ENCODE results near the gene HIP1.
"Not testable (repeated sequence)": the region's sequence is repeated elsewhere in the genome, so short reads cannot be mapped to it uniquely, and the experiment has no call there.

Gene HIP1

GRCh38 chr7:75608451-75609122, 130.2 kb downstream of the HIP1 start:
- no peak for DNase-seq

- DNase-seq: no peak
Measured at GRCh38 chr7:75604408-75604807, 134.3 kb downstream of the HIP1 start.

DNA sequence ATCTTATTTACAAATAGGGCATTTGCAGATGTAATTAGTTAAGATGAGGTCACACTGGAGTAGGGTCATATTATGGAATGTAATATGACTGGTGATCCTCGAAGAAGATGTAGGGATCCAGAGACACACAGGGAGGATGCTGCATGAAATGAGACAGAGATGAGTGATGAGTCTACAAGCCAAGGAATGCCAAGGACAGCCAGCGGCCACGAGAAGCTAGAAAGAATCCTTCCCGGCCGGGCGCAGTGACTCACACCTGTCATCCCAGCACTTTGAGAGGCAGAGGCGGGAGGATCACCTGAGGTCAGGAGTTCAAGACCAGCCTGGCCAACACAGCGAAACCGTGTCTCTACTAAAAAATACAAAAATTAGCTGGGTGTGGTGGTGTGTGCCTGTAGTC, 135.9 kb downstream of the HIP1 start:
- not testable (repeated sequence) for DNase-seq

DNA sequence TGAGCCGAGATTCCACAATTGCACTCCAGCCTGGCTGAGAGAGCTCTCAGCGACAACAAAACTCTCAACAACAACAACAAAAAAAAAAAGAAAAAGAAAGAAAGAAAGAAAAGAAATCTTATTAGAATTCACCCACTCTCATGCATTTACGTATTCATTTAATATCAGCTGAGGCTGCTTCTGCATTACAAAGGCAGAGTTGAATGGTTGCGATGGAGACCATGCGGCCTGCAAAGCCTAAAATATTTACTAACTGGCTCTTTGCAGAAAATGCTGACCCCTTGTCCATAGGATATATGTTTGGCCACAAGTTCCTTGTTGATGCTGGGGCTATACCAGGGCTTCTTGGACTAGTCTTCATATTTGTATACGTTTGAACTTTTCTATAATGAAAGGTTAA, 137.2 kb downstream of the HIP1 start:
- no peak for DNase-seq

- DNase-seq: not testable (repeated sequence)
Measured at GRCh38 chr7:75600748-75601147, 138.0 kb downstream of the HIP1 start.

DNA sequence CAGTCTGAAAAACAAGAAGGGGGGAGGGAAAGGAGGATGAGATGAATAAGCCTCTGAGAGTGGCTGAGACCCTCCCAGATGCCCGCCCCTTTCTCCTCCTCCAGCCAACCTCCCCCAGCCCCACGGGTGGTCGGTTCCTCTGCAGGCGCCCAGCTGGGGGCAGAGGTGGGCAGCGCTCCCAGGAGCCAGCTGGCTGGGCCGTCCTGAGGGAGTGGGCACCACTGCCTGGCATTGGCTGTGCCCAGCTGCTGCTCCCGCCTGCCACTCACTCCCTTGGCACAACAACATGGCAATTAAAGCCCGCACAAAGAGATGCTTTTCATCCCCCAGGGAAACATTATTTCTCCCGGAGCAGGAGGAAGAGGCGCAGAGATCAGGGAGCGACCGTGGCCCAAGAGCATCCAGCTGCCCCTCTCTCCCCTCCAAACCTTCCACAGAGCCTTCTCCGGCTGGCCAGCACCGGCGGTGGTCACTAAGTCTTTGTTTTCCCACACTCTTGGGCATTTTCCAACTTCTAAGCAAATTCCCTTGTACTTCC, 139.4 kb downstream of the HIP1 start:
- DNase-seq: no peak

DNA sequence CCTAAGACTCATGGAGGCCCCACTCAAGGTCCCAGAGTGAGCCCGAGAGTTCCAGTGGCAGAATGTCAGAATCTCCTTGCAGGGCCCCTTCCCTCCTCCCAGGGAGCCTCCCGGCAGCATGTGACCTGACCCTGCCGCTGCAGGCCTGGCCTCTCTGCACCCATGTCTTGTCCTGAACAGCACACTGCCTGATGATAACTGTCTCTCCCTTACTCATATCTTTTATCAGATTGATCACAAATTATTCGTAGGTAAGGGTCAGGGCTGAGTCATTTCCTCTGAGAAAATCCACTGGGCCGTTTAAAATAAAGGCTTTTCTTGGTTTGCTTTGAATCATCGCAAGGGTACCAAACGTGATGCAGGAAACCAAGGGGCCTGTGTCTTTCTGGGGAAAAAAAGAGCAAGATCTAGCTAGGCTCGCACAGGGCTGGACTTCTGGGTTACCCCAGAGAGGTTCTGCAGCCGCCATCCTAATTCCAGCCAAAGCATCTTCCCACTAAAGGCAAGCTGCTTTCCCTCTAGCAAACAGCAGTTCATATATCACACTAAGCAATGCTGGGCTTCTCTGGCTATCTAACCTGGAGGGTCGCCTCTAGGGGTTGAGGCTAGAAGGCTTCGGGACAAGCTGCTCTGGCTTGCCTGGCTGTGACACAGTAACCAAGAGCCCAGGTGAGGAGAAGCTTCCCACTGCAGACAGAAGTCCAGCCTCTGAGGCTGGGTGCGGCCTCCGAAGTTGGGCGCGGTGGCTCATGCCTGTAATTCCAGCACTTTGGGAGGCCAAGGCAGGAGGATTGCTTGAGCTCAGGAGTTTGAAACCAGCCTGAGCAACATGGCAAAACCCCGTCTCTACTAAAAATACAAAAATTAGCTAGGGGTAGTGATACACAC, 141.8 kb downstream of the HIP1 start:
- no peak for DNase-seq

DNA sequence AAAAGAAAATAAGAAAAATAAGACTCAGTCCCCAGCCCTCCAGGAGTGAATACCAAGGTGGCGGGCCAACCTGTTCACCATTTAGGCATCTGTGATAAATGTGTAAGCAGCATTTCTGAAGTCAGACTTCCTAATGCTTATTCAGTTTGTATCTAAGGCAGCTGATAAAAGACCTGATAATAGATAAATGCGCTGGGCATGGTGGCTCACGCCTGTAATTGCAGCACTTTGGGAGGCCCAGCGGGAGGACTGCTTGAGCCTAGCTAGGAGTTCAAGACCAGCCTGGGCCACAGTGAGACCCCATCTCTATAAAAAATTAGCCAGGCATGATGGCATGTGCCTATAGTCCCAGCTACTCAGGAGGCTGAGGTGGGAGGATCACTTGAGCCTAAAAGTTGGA, 143.0 kb downstream of the HIP1 start:
- DNase-seq: no peak

DNA sequence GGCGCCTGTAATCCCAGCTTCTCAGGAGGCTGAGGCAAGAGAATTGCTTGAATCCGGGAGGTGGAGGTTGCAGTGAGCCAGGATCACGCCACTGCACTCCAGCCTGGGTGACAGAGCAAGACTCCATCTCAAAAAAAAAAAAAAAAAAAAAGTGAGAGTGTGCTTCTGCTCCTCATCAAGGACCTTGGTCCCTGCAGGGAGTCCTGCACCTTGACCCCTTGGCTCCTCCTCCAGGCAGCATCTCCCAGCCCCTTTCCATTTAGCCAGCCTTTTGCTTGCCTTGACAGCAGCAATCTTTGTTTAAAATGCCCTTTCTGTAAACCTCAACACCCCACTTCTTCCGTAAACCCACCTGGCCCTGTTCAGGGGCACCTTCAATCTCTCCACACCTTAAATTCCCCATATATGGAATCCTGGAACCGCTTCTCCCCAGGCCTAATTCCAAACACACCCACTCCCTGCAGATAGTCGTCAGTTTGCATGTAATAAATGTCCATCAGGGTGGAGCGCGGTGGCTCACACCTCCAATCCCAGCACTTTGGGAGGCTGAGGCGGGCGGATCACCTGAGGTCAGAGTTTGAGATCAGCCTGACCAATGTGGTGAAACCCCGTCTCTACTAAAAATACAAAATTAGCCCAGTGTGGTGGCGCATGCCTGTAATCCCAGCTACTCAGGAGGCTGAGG, 145.1 kb downstream of the HIP1 start:
- DNase-seq: not testable (repeated sequence)

GRCh38 chr7:75591467-75592255, 147.1 kb downstream of the HIP1 start:
- DNase-seq: no peak

DNA sequence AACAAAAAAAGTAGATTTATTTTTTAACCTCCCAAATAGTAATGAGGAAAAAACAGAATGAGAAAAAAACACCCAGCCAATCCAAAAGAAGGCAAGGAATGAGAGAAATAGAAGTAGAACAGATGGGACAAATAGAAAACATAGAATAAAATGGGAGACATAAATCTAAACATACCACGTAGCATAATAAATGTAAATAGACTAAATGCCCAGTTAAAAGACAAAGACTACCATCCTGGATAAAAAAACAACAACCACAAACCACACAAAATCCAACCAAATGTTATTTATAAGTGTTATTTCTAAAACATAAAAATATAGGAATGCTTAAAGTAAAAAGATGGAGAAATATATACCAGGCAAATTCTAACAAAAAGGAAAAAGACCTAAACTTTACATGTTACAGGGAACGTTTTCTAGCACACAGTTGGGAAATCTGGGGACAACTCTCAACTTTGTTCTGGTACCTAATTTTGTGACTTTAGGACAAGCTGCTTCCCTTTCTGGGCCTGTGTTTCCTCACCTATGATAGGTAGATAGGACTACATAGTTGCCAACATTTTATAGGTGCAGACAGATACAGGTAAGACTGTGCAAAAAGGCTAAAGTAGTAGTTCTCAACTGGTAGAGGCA, 148.3 kb downstream of the HIP1 start:
- no peak for DNase-seq

GRCh38 chr7:75584354-75584753, 154.4 kb downstream of the HIP1 start:
- no peak for DNase-seq

- DNase-seq: no peak
Measured at GRCh38 chr7:75583255-75583654, 155.5 kb downstream of the HIP1 start.

DNA sequence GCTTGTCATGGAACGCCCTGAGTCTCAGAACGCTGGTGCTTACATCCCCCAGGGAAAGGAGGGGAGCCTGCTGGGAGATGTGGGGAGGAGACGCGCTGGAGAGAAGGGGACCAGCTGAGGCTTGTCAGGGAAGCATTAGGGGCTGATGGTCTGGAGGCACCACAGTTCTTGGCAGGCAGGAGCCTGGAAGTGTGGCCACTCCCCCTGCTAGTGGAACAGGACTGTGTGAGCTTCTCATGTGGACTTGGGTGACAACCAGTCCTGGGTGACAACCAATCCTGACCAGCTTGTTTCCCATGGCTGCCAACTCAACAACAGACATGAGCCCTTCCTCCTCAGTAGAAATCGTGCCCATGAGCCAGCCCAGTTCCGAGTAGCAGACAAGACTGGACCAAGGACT, 158.8 kb downstream of the HIP1 start:
- no peak for DNase-seq

GRCh38 chr7:75578081-75578480, 160.7 kb downstream of the HIP1 start:
- DNase-seq: no peak

DNA sequence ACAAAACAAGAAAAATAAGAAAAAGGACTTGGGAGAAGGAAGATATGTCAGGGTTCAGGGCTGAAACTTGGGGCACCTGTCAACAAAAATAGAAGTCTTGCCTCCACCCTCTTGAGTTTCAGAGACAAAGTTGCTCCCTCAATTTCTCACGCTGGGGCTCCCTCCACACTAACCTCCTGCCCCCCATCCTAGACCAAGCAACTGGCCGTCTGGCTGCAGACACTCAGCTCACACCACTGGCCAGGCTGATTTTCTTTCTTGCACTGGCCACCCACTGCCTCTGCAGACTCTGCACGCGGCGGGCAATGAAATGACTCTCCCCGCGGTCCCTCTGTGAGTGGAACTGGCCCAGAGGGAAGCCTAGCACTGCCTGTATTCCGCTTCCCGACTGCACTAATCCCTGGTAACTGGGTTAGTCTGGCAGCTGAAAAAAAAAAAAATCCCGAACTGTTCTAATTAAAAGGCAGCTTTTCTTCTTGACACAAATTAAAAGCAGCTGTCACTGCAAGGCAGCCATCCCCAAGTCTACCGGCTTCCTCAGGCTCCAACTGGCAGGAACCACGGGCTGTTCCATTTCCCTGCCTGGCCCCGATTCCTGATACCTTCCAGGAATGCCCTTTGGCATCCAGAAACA, 163.1 kb downstream of the HIP1 start:
- DNase-seq: no peak

- no peak for DNase-seq
Measured at GRCh38 chr7:75573477-75574019, 165.2 kb downstream of the HIP1 start.

DNA sequence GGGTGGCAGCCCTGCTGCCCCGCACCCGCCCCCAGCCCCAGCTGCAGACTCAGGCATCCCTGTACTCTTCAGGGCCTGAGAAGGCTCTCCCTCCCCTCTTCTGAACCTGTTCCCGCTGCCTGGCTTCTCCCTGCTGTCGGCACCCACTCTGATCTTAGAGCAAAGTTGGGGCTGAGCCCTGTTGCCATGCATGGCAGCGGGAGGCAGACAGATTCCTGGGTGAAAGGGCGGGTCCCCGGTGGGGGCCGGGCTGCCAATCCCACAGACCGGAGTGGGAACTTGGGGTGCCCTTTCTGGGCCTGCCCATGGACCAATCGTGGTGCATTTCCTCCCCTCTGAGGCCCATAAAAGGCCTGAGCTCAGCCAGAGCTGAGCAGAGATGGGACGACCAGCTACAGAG, 165.9 kb downstream of the HIP1 start:
- no peak for DNase-seq

GRCh38 chr7:75572396-75572795, 166.3 kb downstream of the HIP1 start:
- no peak for DNase-seq

GRCh38 chr7:75571209-75571608, 167.5 kb downstream of the HIP1 start:
- no peak for DNase-seq

- DNase-seq: not testable (repeated sequence)
Measured at GRCh38 chr7:75569629-75570282, 169.0 kb downstream of the HIP1 start.
